GM12874 (cell line): ENCODE results near the gene VGLL3.

Experiments
- CTCF ChIP-seq: IDR thresholded peaks from 2 replicates; pipeline ENCODE4 v1.5.1; 2011; ENCODE audit warnings: low read depth, mild to moderate bottlenecking, control low read depth, low read length, moderate library complexity; ENCODE audit not compliant: insufficient read depth

Gene VGLL3, protein sequence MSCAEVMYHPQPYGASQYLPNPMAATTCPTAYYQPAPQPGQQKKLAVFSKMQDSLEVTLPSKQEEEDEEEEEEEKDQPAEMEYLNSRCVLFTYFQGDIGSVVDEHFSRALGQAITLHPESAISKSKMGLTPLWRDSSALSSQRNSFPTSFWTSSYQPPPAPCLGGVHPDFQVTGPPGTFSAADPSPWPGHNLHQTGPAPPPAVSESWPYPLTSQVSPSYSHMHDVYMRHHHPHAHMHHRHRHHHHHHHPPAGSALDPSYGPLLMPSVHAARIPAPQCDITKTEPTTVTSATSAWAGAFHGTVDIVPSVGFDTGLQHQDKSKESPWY

GRCh38 chr3:86990734-86991481, at the start of gene VGLL3:
VGLL3 (minus strand) TSS chr3:86991149; CDS start chr3:86990743, 406 bp downstream.
- no peak for TF ChIP-seq CTCF

- no peak for TF ChIP-seq CTCF
Measured at GRCh38 chr3:87037652-87038051, 46.7 kb upstream of the VGLL3 start.

- TF ChIP-seq CTCF = no peak
Measured at GRCh38 chr3:87036671-87037070, 45.7 kb upstream of the VGLL3 start.

DNA sequence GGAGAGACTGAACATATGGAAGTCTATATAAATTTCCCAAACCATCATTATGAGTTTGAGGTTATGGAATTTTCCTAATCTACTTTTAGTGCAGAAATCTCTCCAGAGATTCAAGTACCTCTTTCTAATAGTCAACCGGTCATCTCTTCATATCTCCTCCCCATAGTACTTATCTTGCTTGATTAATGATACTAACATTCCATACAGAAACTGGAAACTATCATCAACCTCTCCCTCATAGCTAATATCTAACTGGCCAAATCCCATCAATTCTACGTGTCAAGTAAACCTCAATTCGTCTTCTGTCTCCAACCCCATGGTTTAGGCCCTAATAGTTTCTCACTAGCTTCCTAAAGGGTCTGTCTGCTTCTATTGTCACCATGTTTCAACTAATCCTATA, 44.4 kb upstream of the VGLL3 start:
- TF ChIP-seq CTCF = no peak

- TF ChIP-seq CTCF = no peak
Measured at GRCh38 chr3:87033205-87033604, 42.3 kb upstream of the VGLL3 start.

GRCh38 chr3:87025661-87026645, 35.0 kb upstream of the VGLL3 start:
- no peak for TF ChIP-seq CTCF

DNA sequence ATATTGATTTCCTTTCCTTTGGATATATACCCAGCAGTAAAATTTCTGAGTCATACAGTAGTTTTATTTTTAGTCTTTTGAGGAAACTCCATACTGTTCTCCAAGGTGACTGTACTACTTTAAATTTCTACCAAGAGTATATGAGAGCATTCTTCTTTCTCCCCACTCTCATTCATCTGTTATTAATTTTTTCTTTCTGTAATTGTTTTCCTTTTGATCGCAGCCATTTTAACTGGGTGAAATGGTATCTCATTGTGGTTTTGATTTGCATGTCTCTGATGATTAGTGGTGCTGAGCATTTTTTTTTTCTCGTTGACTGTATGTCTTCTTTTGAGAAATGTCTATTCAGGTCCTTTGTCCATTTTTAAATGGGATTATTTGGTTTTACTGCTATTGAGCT, 18.3 kb upstream of the VGLL3 start:
- TF ChIP-seq CTCF = no peak
